ENCODE data around the gene CDK15. TPM values are rescaled to one million over a fixed set of nuclear protein-coding genes. Genes with fewer than 3 reads are reported as not detected.
"Not testable (repeated sequence)": the region's sequence is repeated elsewhere in the genome, so short reads cannot be mapped to it uniquely, and the experiment has no call there.

CDK15 gene
- total RNA-seq, 1 donor from 2014 or later = 6.8 TPM

DNA sequence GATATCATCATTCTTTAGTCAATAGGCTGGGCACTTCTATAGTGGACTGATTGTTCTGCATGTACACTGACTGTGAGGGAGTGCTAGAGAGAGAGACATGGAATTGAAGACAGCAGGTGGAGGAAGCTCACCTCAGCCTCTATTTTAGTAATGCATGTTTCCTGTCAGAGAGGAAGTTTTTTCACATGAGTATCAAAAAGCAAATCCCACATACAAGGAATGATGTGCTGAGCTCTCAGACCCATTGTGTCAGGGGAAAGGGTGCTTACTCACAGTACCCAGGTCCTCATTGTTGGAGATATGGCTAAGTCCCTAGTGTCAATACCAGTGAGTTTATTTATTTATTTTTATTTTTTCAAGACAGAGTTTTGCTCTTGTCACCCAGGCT lies 9.9 kb upstream of the CDK15 start:
- no peak for TF ChIP-seq CTCF (IDR thresholded peaks at IDR 0.05; ENCODE audit: unreplicated experiment)
- H3K27ac Mint-ChIP-seq = no peak overlapping the region
- peaks cover 28% of the 10 kb centered on the region for H3K4me1 Mint-ChIP-seq

GRCh38 chr2:201797175-201797840 lies 9.0 kb upstream of the CDK15 start:
- peaks cover 3% of the 10 kb centered on the region for H3K9me3 Mint-ChIP-seq
- peaks cover 28% of the 10 kb centered on the region for H3K4me1 Mint-ChIP-seq
- H3K27ac Mint-ChIP-seq = no peak overlapping the region
- TF ChIP-seq CTCF (IDR thresholded peaks at IDR 0.05; ENCODE audit: unreplicated experiment) = no peak
- H3K27me3 Mint-ChIP-seq (ENCODE audit: low read depth) = no peaks in the 10 kb centered on the region
- H3K36me3 Mint-ChIP-seq = no peaks in the 10 kb centered on the region
- no peak overlapping the region for H3K4me3 Mint-ChIP-seq
- no peak for DNase-seq (ENCODE audit: low spot score in 2 of 2, unreplicated experiment in 2 of 2)

More for the DNA sequence above, 9.9 kb upstream of the CDK15 start:
- no peak overlapping the region for H3K4me3 Mint-ChIP-seq
- no peak for DNase-seq (ENCODE audit: low spot score in 2 of 2, unreplicated experiment in 2 of 2)
- no peaks in the 10 kb centered on the region for H3K36me3 Mint-ChIP-seq
- H3K27me3 Mint-ChIP-seq (ENCODE audit: low read depth) = no peaks in the 10 kb centered on the region
- H3K9me3 Mint-ChIP-seq = no peaks in the 10 kb centered on the region

GRCh38 chr2:201798252-201798913 lies 8.0 kb upstream of the CDK15 start:
- Mint-ChIP-seq H3K27me3 (ENCODE audit: low read depth) (no peaks in the 10 kb centered on the region), H3K27ac (peak overlapping the region; percentile 32), H3K4me1 (peaks cover 25% of the 10 kb centered on the region), H3K9me3 (peaks cover 6% of the 10 kb centered on the region), H3K4me3 (no peak overlapping the region), H3K36me3 (no peaks in the 10 kb centered on the region)
- DNase-seq (ENCODE audit: low spot score in 2 of 2, unreplicated experiment in 2 of 2) = no peak
- no peak for TF ChIP-seq CTCF (IDR thresholded peaks at IDR 0.05; ENCODE audit: unreplicated experiment)

- H3K9me3 Mint-ChIP-seq; DNase-seq (ENCODE audit: low spot score in 2 of 2, unreplicated experiment in 2 of 2); H3K4me3 Mint-ChIP-seq; H3K27me3 Mint-ChIP-seq (ENCODE audit: low read depth); H3K36me3 Mint-ChIP-seq: not testable (repeated sequence)
- Mint-ChIP-seq H3K27ac (peak overlapping the region; percentile 32), H3K4me1 (peaks cover 21% of the 10 kb centered on the region)
Observed at GRCh38 chr2:201798914-201799285, 7.4 kb upstream of the CDK15 start.

GRCh38 chr2:201807452-201807999 lies 1.2 kb downstream of the CDK15 start:
- Mint-ChIP-seq H3K4me3 (peak overlapping the region; percentile 50), H3K36me3 (no peaks in the 10 kb centered on the region), H3K27me3 (ENCODE audit: low read depth) (no peaks in the 10 kb centered on the region), H3K9me3 (peaks cover under 1% of the 10 kb centered on the region), H3K27ac (peak overlapping the region; percentile 81), H3K4me1 (peaks cover 48% of the 10 kb centered on the region)
- DNase-seq (ENCODE audit: low spot score in 2 of 2, unreplicated experiment in 2 of 2) = no peak
- no peak for TF ChIP-seq CTCF (IDR thresholded peaks at IDR 0.05; ENCODE audit: unreplicated experiment)

DNA sequence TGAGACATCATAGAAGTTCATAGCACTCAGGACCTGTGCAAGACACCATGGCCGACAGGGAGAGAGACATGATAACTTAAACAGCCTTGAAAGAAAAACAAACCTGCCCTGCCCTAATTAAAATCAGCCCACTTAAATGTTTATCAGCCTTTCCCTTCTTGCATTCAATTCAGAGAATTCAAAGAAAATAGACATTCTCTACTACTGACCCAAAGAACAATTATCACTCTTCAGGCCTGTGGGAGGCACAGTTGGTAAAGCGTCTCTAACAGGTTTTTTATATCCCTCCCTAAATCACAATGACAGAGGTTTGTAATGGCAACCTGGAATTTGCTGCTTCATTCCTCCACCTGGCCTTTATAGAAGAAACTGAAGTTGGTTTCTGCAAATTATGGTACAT lies 1.7 kb downstream of the CDK15 start:
- TF ChIP-seq CTCF (IDR thresholded peaks at IDR 0.05; ENCODE audit: unreplicated experiment) = no peak
- DNase-seq (ENCODE audit: low spot score in 2 of 2, unreplicated experiment in 2 of 2) = no peak
- H3K36me3 Mint-ChIP-seq = no peaks in the 10 kb centered on the region
- no peaks in the 10 kb centered on the region for H3K27me3 Mint-ChIP-seq (ENCODE audit: low read depth)
- peak overlapping the region; percentile 50 for H3K4me3 Mint-ChIP-seq
- peak overlapping the region; percentile 81 for H3K27ac Mint-ChIP-seq
- H3K9me3 Mint-ChIP-seq = no peaks in the 10 kb centered on the region
- peaks cover 51% of the 10 kb centered on the region for H3K4me1 Mint-ChIP-seq
